Epithelial cell of proximal tubule (primary cell): ENCODE data around the gene RNF220. TPM values are rescaled to one million over a fixed set of nuclear protein-coding genes. Genes with fewer than 3 reads are reported as not detected.

Experiments
- DNase-seq: peaks from one replicate; pipeline ENCODE4 v3.0.0-alpha.2; 2011; ENCODE audit warnings: low read depth
- H3K4me3 ChIP-seq: 2 replicates; pipeline ENCODE4 v1.5.1; 2011; ENCODE audit warnings: low read depth, mild to moderate bottlenecking, low read length
- total RNA-seq: library from RNA; depleted of rRNA; stranded (reverse); fragments of >200 nt; gene quantifications from 2 replicates; pipeline ENCODE4 v1.2.3, GENCODE V29; 2015
- TF ChIP-seq, protein P1 (sequence below): conservative IDR thresholded peaks from 2 replicates; pipeline ENCODE4 v1.5.1; 2012; ENCODE audit warnings: low read depth, mild to moderate bottlenecking, low read length

Gene RNF220
- total RNA-seq, 1 donor from 2014 or later: 152 TPM

DNA sequence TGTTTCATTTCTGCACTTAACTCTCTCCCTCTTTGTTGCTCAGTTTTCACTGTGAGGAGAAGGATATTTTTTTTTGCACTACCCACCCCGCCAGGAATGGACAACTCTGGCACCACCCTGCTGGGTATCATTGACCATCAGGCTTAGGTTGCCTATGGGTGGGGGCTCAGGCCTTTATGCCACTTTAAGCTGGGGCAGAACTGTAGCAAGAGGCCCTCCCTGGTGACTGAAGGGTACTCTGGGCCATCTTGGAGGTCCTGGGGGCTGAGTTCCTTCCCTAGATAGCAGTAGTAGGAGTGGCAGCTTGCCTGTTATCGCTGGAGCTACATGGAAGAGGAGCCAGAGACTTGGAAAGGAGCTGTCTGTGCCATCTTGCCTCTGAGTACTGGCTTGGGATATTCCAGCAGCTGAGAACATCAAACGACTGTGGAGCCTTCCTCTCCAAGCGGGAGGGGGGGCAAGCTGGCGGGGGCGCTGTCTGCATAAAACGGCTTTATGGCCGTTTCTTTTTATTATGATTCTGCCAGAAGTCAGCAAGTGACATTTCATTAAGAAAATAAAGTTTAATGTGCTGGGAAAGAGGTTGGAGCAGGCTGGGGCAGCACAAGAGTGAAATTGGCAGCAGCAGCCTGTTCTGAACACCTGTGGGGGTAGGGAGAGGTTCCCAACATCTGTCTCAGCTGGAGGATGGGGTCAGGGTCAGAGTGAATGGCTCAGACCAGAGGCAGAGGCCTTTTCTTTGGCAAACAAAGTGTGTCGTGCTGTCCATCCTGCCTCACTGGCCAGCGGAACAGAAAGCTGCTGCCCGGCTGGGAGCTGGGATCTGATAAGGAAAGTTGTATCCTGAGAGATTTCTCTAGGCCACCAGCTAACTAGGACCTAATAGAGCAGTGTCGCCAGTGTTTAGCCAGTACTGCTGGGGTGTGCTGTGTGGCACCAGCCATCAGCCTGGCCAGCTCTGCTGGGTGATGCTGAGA, 236.4 kb downstream of the RNF220 start:
- TF ChIP-seq, protein P1, sequence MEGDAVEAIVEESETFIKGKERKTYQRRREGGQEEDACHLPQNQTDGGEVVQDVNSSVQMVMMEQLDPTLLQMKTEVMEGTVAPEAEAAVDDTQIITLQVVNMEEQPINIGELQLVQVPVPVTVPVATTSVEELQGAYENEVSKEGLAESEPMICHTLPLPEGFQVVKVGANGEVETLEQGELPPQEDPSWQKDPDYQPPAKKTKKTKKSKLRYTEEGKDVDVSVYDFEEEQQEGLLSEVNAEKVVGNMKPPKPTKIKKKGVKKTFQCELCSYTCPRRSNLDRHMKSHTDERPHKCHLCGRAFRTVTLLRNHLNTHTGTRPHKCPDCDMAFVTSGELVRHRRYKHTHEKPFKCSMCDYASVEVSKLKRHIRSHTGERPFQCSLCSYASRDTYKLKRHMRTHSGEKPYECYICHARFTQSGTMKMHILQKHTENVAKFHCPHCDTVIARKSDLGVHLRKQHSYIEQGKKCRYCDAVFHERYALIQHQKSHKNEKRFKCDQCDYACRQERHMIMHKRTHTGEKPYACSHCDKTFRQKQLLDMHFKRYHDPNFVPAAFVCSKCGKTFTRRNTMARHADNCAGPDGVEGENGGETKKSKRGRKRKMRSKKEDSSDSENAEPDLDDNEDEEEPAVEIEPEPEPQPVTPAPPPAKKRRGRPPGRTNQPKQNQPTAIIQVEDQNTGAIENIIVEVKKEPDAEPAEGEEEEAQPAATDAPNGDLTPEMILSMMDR: no peak
- no peak for DNase-seq
- no peak overlapping the region for H3K4me3 ChIP-seq

DNA sequence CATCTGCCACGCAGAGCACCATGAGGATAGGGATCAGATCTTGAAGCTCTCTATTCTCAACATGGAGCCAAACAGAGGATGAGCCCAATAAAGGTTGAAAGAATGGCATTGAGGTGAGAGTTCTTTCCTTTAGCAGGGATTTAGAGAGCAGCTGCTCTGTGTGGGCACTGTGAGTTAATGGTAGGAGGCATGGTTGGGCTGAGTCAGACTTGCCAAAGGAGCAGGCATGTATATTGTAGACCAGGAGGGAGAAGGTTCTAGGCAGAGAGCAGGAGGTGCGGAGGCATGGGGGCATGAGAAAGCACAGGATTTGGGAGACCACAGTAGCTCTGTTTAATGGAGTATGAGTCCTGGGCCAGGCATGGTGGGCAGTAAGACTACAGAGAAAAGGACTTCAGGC, 237.2 kb downstream of the RNF220 start:
- TF ChIP-seq, protein P1: no peak
- DNase-seq: no peak
- no peak overlapping the region for H3K4me3 ChIP-seq

DNA sequence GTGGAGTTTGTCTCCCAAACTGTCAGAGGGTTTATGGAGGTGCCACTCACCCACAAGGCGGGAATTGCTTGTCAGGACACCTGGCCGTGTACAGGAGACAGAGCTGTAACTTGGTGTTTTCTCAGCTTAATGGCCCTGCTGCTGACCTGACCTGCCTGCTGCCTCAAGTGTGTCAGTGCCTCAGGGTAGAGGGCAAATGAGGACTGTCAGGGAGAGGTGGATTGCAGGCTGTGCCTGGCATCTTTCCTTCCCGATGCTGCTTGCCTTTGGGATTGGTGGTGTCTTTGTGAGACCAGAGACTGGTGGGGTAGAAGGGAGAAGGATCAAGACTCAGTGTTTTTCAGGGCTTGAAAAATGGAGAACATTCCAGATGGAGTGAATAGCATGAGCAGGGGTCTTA, 237.9 kb downstream of the RNF220 start:
- TF ChIP-seq, protein P1: no peak
- H3K4me3 ChIP-seq: no peak overlapping the region
- no peak for DNase-seq

DNA sequence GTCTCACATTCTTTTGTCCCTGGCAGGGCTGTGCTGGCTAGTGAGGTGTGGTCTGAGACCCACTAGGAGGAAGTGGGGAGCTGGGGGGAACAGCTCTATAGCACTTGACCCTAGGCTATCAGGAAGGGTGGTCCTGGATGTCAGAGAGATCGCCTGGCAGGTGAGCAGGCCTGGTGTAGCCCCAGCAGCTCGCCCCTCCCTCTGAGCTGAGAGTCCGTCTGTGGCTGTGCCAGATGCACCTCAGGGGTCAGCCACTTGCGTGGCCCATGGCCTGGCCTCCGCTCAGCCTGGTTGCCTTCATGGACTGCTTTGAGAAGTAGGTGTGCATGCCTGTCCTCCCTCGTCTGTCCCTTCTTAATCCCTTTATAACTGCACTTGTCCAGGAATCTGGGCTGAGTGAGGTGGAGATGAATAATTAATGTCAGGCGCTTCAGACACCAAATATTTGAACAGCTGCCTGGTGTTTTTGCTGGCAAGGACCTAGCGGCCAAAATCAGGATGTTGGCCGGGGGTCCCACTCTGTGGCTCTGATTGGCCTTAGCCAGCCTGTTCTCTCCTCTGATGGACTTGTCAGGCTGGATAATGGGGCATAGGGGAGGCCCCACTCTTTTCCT, 238.8 kb downstream of the RNF220 start:
- DNase-seq: no peak
- no peak overlapping the region for H3K4me3 ChIP-seq
- TF ChIP-seq, protein P1: no peak

DNA sequence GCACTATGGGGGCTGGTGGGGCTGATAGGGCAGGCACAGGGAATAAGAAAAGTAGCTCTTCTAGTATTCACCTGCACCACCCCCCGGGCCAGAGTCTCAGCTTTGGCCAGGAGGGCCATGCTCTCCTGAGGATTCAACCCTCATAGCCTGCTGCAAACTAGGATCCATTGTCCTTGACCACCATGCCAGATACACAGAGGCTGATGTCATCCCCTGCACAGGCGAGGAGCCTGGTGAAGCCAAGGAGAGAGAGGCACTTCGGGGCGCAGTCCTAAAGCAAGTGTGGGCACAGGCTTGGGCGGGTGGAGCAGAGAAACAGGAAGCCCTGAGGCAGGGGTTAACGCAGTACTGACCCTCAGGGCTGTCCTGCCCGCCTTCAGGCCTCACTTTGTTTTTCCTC, 239.8 kb downstream of the RNF220 start:
- no peak for DNase-seq
- H3K4me3 ChIP-seq: no peak overlapping the region
- TF ChIP-seq, protein P1: no peak

DNA sequence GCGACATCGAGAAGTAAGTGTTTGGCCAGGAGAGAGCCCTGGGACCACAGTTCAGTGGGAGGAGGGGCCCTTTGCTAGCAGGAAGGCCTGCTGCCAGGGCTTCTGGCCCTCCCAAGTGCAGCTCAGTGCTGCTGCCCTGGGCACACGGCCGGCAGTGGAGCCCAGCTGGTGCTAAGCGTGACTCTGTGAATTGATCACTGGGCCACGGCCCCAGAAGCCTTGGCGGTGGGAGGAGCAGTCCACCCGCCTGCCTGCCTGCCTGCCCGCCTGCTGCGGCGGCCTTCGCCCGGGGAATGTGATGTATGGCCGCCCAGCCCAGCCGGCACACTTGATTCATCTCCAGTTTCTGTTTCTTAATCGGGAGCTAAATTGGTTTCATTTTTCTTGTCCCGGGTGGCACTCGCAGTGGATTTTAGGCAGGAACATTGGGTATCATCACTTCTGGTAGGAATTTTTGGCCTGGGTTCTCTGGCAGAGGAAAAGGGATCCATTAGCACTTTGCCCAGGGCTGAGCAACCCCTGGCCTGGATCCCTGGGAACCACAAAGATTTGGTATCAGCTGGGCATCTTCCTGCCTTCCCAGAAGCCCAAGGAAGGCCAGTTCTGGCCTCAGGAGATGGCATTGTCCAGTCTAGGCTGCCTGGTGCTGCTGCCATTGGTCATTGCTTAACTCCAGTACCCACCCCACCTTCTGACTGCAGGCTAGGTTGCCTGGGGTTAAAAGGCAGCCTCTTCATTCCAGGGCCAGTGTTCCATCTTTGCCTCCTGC, 240.6 kb downstream of the RNF220 start:
- no peak for DNase-seq
- H3K4me3 ChIP-seq: no peak overlapping the region
- TF ChIP-seq, protein P1: no peak
